Thyroid gland (tissue), 4 donors: ENCODE measurements around the gene CPXM2. TPM values are rescaled to one million over a fixed set of nuclear protein-coding genes. Genes with fewer than 3 reads are reported as not detected.

ENCODE experiments used
- DNase-seq, 2 donors: peaks; one replicate each; pipeline ENCODE4 v3.0.0-alpha.2; 2019
- H3K27ac ChIP-seq, 3 donors: fragments of 200-600 bp; sonication (generic); 1 replicate in 2 of 3; 2 replicates in 1 of 3; pipeline ENCODE4 v1.5.1; 2016 to 2019; ENCODE audit warnings: mild to moderate bottlenecking in 1 of 3, moderate library complexity in 1 of 3
- H3K27me3 ChIP-seq: fragments of 200-600 bp; sonication (generic); one replicate; pipeline ENCODE4 v1.5.1; 2019
- H3K36me3 ChIP-seq, 2 donors: fragments of 200-600 bp; sonication (generic); one replicate each; pipeline ENCODE4 v1.5.1; 2016 to 2019
- H3K4me1 ChIP-seq, 2 donors: fragments of 200-600 bp; sonication (generic); one replicate each; pipeline ENCODE4 v1.5.1; 2017 to 2019
- H3K4me3 ChIP-seq, 3 donors: fragments of 200-600 bp; sonication (generic); replicated peaks in 1 of 3; 1 replicate in 2 of 3; 2 replicates in 1 of 3; pipeline ENCODE4 v1.5.1; 2016; ENCODE audit warnings: mild to moderate bottlenecking in 1 of 3
- H3K9me3 ChIP-seq: fragments of 200-600 bp; sonication (generic); one replicate; pipeline ENCODE4 v1.5.1; 2017
- POLR2A ChIP-seq, 2 donors: fragments of 450-650 bp; IDR thresholded peaks; one replicate each; pipeline ENCODE4 v1.6.1; 2017; ENCODE audit warnings: antibody characterized with exemption in 2 of 2, mild to moderate bottlenecking in 2 of 2, moderate library complexity in 1 of 2
- WGBS, 2 donors: methylation state at CpG; one replicate each; pipeline ENCODE4 v1.1.5; 2017; 5-methylcytosine and 5-hydroxymethylcytosine counted together
- intact Hi-C: fragments of 100-400 bp; cut with DNase I; formaldehyde crosslinking; loops from one replicate; pipeline ENCODE4 v1.15.1; 2023
- total RNA-seq, 4 donors: library from RNA; depleted of rRNA; stranded (reverse); fragments of >200 nt; gene quantifications; one replicate each; pipeline ENCODE4 v1.2.3, GENCODE V29; 2016
- TF ChIP-seq, protein P1 (sequence below), 6 experiments: fragments of 200-600 bp in 3 of 6; fragments of 450-650 bp in 3 of 6; sonication (generic) in 3 of 6; IDR thresholded peaks; one replicate each; pipeline ENCODE4 v1.5.1; 2016 to 2019; ENCODE audit warnings: antibody characterized with exemption in 6 of 6, mild to moderate bottlenecking in 2 of 6, inconsistent platforms in 1 of 6, moderate library complexity in 1 of 6

Gene CPXM2
- total RNA-seq, 4 donors from 2014 or later, result 6.3 to 11.6 (median 8.5) TPM

DNA sequence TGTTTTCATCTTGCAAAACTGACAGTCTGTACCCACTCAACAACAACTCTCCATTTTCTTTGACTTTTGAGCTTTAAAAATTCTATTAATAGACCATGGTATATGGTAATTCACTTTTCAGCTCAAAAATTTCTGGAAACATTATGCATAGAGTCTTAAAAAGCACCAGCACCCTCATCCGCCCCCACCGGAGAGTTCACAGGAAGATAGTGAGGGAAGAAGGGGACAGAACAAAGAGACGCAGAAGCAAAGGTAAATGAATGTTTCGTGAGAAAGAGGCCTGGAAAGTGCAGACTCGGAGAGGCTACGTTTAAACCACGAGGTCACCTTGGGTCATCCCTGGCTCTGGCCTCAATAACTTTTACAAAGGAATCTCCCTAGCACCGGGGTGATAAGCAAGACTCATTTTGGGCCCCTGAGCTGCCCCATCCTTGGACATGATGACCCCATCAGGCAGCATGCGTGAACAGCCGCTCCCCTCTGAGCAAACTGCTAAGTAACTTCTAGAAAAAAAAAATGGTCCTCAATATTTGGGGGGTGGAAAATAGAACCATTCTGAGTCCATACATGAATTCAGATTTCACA is 96.3 kb downstream of the CPXM2 start:
- H3K27me3 ChIP-seq, result no peaks in the 10 kb centered on the region
- H3K36me3 ChIP-seq, result no peaks in the 10 kb centered on the region
- no peaks in the 10 kb centered on the region for H3K9me3 ChIP-seq
- 90% methylated on average over 10 of the region's 10 CpGs for WGBS, 2 donors
- TF ChIP-seq, protein P1, sequence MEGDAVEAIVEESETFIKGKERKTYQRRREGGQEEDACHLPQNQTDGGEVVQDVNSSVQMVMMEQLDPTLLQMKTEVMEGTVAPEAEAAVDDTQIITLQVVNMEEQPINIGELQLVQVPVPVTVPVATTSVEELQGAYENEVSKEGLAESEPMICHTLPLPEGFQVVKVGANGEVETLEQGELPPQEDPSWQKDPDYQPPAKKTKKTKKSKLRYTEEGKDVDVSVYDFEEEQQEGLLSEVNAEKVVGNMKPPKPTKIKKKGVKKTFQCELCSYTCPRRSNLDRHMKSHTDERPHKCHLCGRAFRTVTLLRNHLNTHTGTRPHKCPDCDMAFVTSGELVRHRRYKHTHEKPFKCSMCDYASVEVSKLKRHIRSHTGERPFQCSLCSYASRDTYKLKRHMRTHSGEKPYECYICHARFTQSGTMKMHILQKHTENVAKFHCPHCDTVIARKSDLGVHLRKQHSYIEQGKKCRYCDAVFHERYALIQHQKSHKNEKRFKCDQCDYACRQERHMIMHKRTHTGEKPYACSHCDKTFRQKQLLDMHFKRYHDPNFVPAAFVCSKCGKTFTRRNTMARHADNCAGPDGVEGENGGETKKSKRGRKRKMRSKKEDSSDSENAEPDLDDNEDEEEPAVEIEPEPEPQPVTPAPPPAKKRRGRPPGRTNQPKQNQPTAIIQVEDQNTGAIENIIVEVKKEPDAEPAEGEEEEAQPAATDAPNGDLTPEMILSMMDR (IDR thresholded peaks at IDR 0.05), result no peak
- TF ChIP-seq POLR2A (IDR thresholded peaks at IDR 0.05), result no peak
- intact Hi-C loops, result no loop called here
- H3K4me3 ChIP-seq, result no peak overlapping the region
- H3K4me1 ChIP-seq, result no peaks in the 10 kb centered on the region
- DNase-seq, result no peak
- H3K27ac ChIP-seq, result no peak overlapping the region

GRCh38 chr10:123792248-123792978 is 99.2 kb downstream of the CPXM2 start:
- Histone ChIP-seq H3K9me3 (no peaks in the 10 kb centered on the region), H3K4me3 (no peak overlapping the region), H3K27me3 (no peaks in the 10 kb centered on the region), H3K36me3 (no peaks in the 10 kb centered on the region), H3K4me1 (no peaks in the 10 kb centered on the region), H3K27ac (no peak overlapping the region)
- DNase-seq, result no peak
- WGBS, 2 donors, result 72 to 77% methylated on average over 11 of the region's 11 CpGs
- intact Hi-C loops, result no loop called here
- no peak for TF ChIP-seq POLR2A (IDR thresholded peaks at IDR 0.05)
- TF ChIP-seq, protein P1 (IDR thresholded peaks at IDR 0.05), result no peak

DNA sequence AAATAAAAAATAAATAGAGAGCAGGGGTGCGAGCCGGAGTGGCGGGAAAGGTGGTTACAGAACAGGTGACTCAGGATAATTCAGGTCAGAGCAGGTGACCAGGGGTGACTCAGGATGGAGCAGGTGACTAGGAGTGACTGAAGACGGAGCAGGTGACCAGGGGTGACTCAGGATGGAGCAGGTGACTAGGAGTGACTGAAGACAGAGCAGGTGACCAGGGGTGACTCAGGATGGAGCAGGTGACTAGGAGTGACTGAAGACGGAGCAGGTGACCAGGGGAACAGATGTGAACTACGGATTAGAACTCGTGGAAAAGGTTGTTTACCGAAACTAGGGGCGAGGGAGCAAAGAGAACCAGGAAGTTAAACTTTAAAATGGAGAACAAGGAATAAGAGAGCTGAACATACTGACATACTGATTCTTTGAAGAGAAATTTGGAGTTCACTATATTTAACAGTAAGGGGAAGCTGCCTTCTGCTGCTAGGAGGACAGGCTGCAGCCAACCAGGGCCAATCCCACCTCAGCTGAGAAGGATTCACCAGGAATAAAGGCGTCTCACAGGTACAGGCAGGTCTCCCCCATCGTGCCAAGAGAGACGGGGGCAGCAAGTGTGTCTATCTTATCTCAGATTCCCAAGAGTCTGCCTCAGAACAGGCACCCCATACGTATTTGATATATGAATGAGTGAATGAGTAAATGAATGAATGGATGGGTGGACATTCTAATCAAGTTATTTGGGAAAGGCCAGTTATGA is 101.3 kb downstream of the CPXM2 start:
- no peak for DNase-seq

GRCh38 chr10:123788981-123789380 is 102.6 kb downstream of the CPXM2 start:
- Histone ChIP-seq H3K27ac (no peak overlapping the region), H3K36me3 (no peaks in the 10 kb centered on the region), H3K9me3 (no peaks in the 10 kb centered on the region), H3K4me1 (no peaks in the 10 kb centered on the region), H3K4me3 (no peak overlapping the region), H3K27me3 (no peaks in the 10 kb centered on the region)
- no peak for DNase-seq
- whole genome bisulfite sequencing, 2 donors, result 85 to 94% methylated on average over 2 to 5 of the region's 5 CpGs
- TF ChIP-seq, protein P1 (IDR thresholded peaks at IDR 0.05), result no peak
- no peak for TF ChIP-seq POLR2A (IDR thresholded peaks at IDR 0.05)
- intact Hi-C loops, result no loop called here

More for the DNA sequence above, 101.3 kb downstream of the CPXM2 start:
- no peaks in the 10 kb centered on the region for H3K27me3 ChIP-seq
- H3K27ac ChIP-seq, result no peak overlapping the region
- no peak for TF ChIP-seq POLR2A (IDR thresholded peaks at IDR 0.05)
- TF ChIP-seq, protein P1 (IDR thresholded peaks at IDR 0.05), result no peak
- intact Hi-C loops, result no loop called here
- H3K9me3 ChIP-seq, result no peaks in the 10 kb centered on the region
- H3K4me3 ChIP-seq, result no peak overlapping the region
- no peaks in the 10 kb centered on the region for H3K4me1 ChIP-seq
- WGBS, 2 donors, result 93 to 95% methylated on average over 13 of the region's 13 CpGs
- no peaks in the 10 kb centered on the region for H3K36me3 ChIP-seq

GRCh38 chr10:123787566-123787965 is 104.0 kb downstream of the CPXM2 start:
- no peak for TF ChIP-seq POLR2A (IDR thresholded peaks at IDR 0.05)
- TF ChIP-seq, protein P1 (IDR thresholded peaks at IDR 0.05), result no peak
- Histone ChIP-seq H3K9me3 (no peaks in the 10 kb centered on the region), H3K4me1 (peaks cover 0 to 5% of the 10 kb centered on the region in 2 donors), H3K27me3 (no peaks in the 10 kb centered on the region), H3K36me3 (no peaks in the 10 kb centered on the region), H3K27ac (no peak overlapping the region), H3K4me3 (no peak overlapping the region)
- intact Hi-C loops, result no loop called here
- DNase-seq, result no peak
- 85 to 86% methylated on average over 5 of the region's 5 CpGs for WGBS, 2 donors
